Stimulated activated CD4-positive, alpha-beta T cell treated with anti-CD3 and anti-CD28 coated beads, Interleukin-4, amount 100 ng/mL, for 48 hours (primary cell): ENCODE data around the gene COP1.
A peak's percentile ranks its signal among the peaks of the same experiment; 100 is the strongest.
"Not testable (repeated sequence)": the region's sequence is repeated elsewhere in the genome, so short reads cannot be mapped to it uniquely, and the experiment has no call there.

Experiments used
- DNase-seq, 2 donors: peaks; one replicate each; pipeline ENCODE4 v3.0.0-alpha.2; 2020; ENCODE audit warnings: low read depth in 2 of 2

The COP1 gene

DNA sequence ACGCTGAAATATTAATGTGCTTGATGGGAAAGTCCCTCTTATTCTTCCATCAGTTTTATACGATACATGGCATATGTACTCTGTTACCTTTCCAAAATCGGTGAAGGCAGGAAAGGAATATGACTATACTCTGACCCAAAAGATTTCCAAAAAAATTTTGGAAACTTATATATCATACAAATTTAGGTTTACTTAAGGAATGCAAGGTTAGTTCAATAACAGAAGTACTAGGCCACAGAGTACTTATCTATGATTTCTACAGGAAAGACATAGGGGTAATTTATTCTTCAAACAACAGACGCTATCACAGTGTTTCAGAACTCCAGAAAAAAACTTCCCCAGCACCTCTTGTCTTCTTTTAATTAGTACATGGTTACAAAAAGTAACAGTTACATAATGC is 84.8 kb downstream of the COP1 start:
- no peak for DNase-seq

DNA sequence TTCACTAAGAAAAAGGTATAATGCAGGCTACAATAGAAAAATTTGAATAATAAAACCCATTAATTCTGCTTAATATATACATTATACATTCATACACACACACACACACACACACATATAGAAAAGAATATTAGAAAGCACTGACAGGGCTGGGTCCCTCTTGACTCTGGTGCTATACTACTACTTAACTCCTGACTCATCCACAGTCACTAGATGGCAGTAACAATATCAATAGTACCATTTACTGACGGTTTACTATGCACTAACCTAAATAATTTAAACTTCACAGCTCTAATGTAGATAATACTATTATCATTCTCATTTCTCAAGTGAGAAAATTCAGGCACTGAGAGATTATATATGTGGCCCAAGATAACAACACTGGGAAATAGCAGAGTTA is 87.5 kb downstream of the COP1 start:
- DNase-seq = no peak

DNA sequence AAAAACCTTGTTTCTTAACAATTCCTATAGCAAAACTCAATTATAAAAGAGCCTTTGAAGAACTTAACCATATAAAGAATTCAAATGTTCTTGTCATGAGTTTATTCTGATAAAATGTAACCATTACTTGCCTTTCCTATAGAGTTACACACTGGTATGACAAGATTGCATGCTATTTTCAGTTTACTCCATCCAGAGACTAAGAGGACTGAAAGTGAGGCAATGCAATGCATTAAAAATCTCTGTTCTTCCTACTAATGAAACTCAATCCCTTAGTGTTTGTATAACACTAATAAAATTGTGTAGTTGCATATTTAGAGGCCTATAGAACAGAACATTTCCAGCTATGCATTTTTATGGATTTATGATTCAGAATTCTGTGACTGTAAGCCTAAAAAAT is 88.1 kb downstream of the COP1 start:
- DNase-seq = no peak

- DNase-seq = no peak
Measured at GRCh38 chr1:176111835-176112234, 95.3 kb downstream of the COP1 start.

DNA sequence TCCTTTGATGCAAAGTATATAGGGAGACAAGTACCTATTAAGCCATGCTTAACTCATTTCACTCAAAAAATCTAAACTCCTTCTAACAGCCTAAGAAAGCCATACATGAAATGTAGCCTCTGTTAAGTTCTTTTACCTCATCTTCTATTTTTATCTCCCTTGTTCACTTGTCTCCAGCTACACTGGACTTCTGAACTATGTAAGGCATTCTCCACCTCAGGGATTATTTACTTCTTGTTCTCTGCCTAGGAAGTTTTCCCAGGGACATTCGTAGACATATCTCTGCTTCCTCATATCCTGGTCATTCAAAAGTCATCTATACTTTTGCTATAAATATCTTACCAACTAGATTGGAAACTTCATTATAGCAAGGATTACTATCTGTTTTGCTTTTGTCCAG is 96.9 kb downstream of the COP1 start:
- no peak for DNase-seq

DNA sequence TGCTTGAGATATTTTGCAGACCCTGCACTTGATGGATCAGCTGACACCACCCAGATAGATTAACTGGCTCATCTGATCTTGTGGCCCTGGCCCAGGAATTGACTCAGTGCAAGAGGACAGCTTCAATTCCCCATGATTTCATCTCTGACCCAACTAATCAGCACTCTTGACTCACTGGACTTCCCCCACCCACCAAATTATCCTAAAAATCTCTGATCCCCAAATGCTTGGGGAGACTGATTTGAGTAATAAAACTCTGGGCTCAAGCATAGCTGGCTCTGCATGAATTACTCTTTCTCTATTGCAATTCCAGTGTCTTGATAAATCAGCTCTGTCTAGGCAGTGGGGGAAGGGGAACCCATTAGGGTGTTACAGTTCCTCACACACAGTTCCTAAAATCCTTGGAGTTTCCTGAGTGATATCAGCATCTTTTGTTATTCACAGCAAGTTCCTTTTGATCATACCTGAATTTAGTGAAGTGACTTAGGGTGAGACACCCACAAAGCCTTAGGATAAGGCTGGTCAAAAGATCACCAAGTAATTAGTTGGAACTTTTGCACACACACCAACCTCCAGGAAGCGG is 104.2 kb downstream of the COP1 start:
- peak in 1 of 2 donors; percentile 21 for DNase-seq

DNA sequence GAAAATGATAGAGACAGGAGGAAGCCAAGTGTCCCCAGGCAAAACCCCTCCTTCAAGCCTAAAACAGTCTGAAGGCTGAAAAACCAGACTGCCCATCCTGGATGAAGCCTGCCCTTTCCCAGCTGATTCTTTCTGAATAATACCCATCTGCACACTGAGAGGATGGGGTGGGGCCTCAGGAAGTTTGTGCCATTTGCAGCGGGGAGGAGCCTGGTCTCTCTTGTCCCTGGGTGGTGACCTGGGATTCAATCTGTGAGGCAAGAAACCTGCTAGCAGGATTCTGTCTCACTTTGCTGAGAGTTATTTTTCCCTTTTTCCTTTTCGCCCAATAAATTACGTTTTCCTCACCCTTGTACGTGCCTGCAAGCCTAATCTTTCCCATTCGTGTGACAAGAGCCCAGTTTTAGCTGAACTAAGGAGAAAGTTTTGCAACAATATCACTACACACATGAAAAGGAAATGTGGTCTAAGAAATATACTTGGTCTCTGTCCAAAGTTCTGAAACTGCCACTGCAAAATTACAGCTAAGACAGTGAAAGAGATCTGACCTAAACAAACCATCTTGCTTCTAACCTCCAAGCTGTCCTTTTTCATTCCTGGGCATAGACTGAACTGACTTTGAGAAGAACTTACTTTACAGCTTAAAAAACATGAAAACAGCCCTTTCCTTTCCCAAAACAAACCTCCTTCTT is 105.0 kb downstream of the COP1 start:
- DNase-seq = no peak

- no peak for DNase-seq
Measured at GRCh38 chr1:176098560-176098959, 108.5 kb downstream of the COP1 start.

- DNase-seq = no peak
Measured at GRCh38 chr1:176096015-176096414, 111.1 kb downstream of the COP1 start.

- DNase-seq = no peak
Measured at GRCh38 chr1:176090766-176091165, 116.3 kb downstream of the COP1 start.

GRCh38 chr1:176087746-176088145 is 119.3 kb downstream of the COP1 start:
- DNase-seq = not testable (repeated sequence)

- peak in 1 of 2 donors; percentile 11 for DNase-seq
Measured at GRCh38 chr1:176073524-176074157, 133.4 kb downstream of the COP1 start.

DNA sequence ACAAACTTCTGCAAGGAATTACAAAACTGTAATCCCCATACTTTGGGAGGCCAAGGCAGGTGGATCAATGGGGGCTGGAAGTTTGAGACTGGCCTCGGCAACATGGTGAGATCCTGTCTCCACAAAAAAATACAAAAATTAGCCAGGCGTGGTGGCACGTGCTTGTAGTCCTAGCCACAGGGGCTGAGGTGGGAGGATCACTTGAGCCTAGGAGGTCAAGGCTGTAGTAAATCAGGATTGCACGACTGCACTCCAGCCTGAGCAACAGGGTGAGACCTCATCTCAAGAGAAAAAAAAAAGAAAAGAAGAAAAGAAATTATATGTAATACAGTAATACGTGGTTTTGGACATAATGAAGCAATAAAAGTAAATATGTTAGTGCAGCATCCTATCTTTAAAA is 138.2 kb downstream of the COP1 start:
- no peak for DNase-seq

GRCh38 chr1:176068256-176068655 is 138.8 kb downstream of the COP1 start:
- DNase-seq = no peak

DNA sequence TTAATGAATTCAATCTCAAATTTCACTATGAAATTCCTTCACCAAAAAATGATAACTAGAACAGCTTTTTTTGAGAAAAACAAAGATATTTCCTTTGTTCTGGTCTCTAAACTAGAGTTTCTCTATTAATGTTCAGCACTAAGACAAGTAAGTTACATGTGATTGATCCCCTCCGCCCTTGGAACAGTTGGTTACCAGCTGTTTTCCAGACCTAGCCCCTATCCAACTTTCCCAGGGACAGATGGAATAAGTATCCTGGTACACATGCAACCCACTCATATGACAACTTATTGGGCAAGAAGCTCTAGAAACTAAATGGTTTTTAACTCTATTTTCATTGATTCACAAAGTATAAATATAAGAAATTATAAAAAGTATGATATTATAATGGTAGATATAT is 140.4 kb downstream of the COP1 start:
- DNase-seq = no peak

DNA sequence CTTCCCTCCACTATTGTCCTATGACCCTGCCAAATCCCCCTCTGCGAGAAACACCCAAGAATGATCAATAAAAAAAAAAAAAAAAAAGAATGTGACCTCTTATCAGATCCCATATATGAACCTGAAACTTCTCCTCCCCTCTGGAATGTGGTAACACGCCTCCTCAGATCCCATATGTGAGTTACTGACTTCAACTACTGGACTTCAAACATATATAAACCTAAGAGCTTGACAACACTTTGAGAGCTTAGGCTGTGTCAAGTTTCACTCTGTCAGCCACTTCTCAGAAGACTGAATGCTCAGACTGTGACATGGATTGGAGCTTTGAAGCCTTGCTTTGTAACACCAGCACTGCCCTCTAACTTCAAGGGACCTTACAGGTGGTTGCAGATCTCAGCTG is 148.4 kb downstream of the COP1 start:
- DNase-seq = no peak

GRCh38 chr1:176056312-176056711 is 150.8 kb downstream of the COP1 start:
- DNase-seq = no peak

- no peak for DNase-seq
Measured at GRCh38 chr1:176055398-176055797, 151.7 kb downstream of the COP1 start.

DNA sequence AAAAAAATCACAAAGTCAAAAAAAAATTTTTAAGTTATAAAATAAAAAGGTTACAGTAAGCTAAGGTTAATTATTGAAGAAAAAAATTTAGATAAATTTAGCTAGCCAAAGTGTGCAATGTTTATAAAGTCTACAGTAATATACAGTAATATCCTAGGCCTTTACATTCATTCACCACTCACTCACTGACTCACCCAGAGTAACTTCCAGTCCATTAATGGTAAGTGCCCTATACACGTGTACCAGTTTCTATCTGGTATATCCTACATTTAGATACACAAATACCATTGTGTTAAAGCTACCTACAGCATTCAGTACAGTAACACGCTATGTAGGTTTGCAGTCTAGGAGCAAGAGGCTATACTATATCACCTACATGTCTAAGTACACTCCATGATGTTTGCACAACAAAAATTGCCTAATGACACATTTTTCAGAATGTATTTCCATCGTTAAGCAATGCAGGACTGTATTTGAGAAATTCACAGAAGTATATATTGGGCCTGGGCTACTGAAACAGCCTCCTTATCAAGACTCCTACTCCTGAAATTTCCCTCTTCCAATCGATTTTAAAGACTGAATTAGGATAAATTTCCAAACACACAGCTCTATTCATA is 155.1 kb downstream of the COP1 start:
- no peak for DNase-seq

DNA sequence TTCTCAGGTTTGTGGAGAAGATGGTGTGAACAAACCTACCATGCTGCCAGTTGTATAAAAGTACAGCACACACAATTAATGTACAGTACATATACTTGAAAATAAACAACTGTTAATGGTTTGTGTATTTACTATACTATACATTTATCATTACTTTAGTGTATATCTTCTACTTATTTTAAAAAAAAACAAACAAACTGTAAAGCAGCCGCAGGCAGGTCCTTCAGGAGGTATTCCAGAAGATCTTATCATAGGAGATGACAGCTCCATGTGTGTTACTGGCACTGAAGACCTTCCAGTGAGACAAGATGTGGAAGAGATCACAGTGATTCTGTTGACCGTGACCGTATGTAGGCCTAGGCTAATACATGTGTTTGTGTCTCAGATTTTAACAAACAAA is 155.7 kb downstream of the COP1 start:
- DNase-seq = no peak

GRCh38 chr1:176049582-176049981 is 157.5 kb downstream of the COP1 start:
- DNase-seq = no peak

DNA sequence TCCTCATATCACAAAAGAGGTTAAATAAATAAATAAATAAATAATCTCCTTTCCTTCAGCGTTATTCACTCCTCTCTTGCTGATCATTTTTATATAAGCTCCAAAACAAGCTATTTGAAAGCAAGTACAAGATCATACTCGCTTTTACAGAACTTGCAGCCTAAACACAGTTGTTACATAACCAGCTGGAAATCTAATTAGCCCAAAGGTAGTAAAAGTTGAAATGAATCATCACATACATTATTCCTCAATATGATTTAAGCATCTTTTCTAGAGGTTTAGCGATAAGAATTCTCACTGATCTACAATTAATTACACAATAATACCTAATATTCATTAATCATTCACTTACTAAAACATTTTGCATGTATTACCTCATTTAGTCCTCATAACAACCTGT is 160.2 kb downstream of the COP1 start:
- DNase-seq = no peak

DNA sequence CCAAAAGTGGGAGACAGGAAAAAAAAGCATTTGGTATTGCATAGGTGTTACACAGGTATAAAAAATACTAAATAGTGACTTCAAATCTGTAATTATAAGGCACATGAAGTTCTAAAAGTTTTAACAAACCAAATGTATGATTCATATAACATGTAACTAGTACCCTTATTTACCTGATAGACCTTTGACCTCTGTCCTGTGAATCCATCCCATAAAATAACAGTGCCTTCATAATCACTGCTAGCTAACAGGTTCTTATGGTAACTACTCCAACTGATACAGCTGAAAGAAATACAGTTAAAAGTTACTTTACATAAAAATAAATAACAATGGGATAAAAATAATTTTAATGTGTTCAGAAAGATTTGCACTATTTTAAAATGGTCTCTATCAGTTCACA is 163.5 kb downstream of the COP1 start:
- DNase-seq = no peak
